Bronchial epithelial cell (primary cell): ENCODE measurements around the gene SLC9A9. TPM values are rescaled to one million over a fixed set of nuclear protein-coding genes. Genes with fewer than 3 reads are reported as not detected.

Experiments
- DNase-seq: peaks from one replicate; pipeline ENCODE4 v3.0.0-alpha.2; 2010; ENCODE audit warnings: low read depth
- FAIRE-seq: peaks from 2 replicates; lab custom pipeline; 2011; peaks lifted over from hg19 to GRCh38; lab: Jason Lieb, UNC
- H3K27me3 ChIP-seq: 2 replicates; pipeline ENCODE4 v1.5.1; 2011; ENCODE audit warnings: low read length; ENCODE audit not compliant: control insufficient read depth, insufficient read depth
- H3K36me3 ChIP-seq: 2 replicates; pipeline ENCODE4 v1.5.1; 2011; ENCODE audit warnings: low read length; ENCODE audit not compliant: control insufficient read depth, insufficient read depth
- H3K4me3 ChIP-seq: 2 replicates; pipeline ENCODE4 v1.5.1; 2011; ENCODE audit warnings: mild to moderate bottlenecking, low read depth, low read length, control low read depth
- CTCF ChIP-seq: IDR thresholded peaks from 2 replicates; pipeline ENCODE4 v1.5.1; 2011; ENCODE audit warnings: mild to moderate bottlenecking, moderate library complexity, low read length, control low read depth, inconsistent platforms; ENCODE audit not compliant: insufficient read depth, severe bottlenecking
- total RNA-seq: library from RNA; depleted of rRNA; stranded (reverse); fragments of >200 nt; gene quantifications from 2 replicates; pipeline ENCODE4 v1.2.1, GENCODE V29; 2014

Gene SLC9A9
- total RNA-seq, 1 donor from 2014 or later, result 1.3 TPM

GRCh38 chr3:143573610-143574303, 274.5 kb downstream of the SLC9A9 start:
- FAIRE-seq (no peak), DNase-seq (no peak)
- TF ChIP-seq CTCF, result no peak
- no peak overlapping the region for H3K4me3 ChIP-seq
- no peaks in the 10 kb centered on the region for H3K36me3 ChIP-seq
- no peaks in the 10 kb centered on the region for H3K27me3 ChIP-seq

- no peaks in the 10 kb centered on the region for H3K36me3 ChIP-seq
- H3K27me3 ChIP-seq, result no peaks in the 10 kb centered on the region
- H3K4me3 ChIP-seq, result no peak overlapping the region
- DNase-seq, result no peak
- TF ChIP-seq CTCF, result no peak
- no peak for FAIRE-seq
These were observed 276.7 kb downstream of the SLC9A9 start for GRCh38 chr3:143571548-143571947.

GRCh38 chr3:143567823-143568222, 280.4 kb downstream of the SLC9A9 start:
- TF ChIP-seq CTCF, result no peak
- no peaks in the 10 kb centered on the region for H3K36me3 ChIP-seq
- no peak for DNase-seq
- peak; percentile 18 for FAIRE-seq
- H3K27me3 ChIP-seq, result no peaks in the 10 kb centered on the region
- H3K4me3 ChIP-seq, result no peak overlapping the region

- TF ChIP-seq CTCF, result no peak
- no peaks in the 10 kb centered on the region for H3K36me3 ChIP-seq
- no peaks in the 10 kb centered on the region for H3K27me3 ChIP-seq
- FAIRE-seq (no peak), DNase-seq (peak; percentile 63)
- H3K4me3 ChIP-seq, result no peak overlapping the region
These were observed 282.3 kb downstream of the SLC9A9 start for GRCh38 chr3:143565951-143566350.

GRCh38 chr3:143563786-143564185, 284.5 kb downstream of the SLC9A9 start:
- no peak for TF ChIP-seq CTCF
- DNase-seq (no peak), FAIRE-seq (no peak)
- H3K27me3 ChIP-seq, result no peaks in the 10 kb centered on the region
- no peaks in the 10 kb centered on the region for H3K36me3 ChIP-seq
- H3K4me3 ChIP-seq, result no peak overlapping the region

- no peak for DNase-seq
- no peaks in the 10 kb centered on the region for H3K27me3 ChIP-seq
- H3K4me3 ChIP-seq, result no peak overlapping the region
- no peaks in the 10 kb centered on the region for H3K36me3 ChIP-seq
- FAIRE-seq, result no peak
- no peak for TF ChIP-seq CTCF
These were observed 285.5 kb downstream of the SLC9A9 start for GRCh38 chr3:143562789-143563188.
